ENCODE measurements around the gene NTNG1. TPM values are rescaled to one million over a fixed set of nuclear protein-coding genes. Genes with fewer than 3 reads are reported as not detected.

Gene NTNG1
- polyA plus RNA-seq, 4 donors, result 22.5 to 40.0 (median 29.9) TPM

GRCh38 chr1:107318932-107319331 is 178.1 kb downstream of the NTNG1 start:
- DNase-seq (ENCODE audit: low read depth in 4 of 4, low spot score in 2 of 4), result no peak

- no peak for DNase-seq (ENCODE audit: low read depth in 4 of 4, low spot score in 2 of 4)
These were observed 182.9 kb downstream of the NTNG1 start for GRCh38 chr1:107323784-107324183.

GRCh38 chr1:107326824-107327445 is 186.1 kb downstream of the NTNG1 start:
- DNase-seq (ENCODE audit: low read depth in 4 of 4, low spot score in 2 of 4), result no peak

- no peak for DNase-seq (ENCODE audit: low read depth in 4 of 4, low spot score in 2 of 4)
These were observed 186.6 kb downstream of the NTNG1 start for GRCh38 chr1:107327446-107327845.

GRCh38 chr1:107328087-107328486 is 187.2 kb downstream of the NTNG1 start:
- no peak for DNase-seq (ENCODE audit: low read depth in 4 of 4, low spot score in 2 of 4)

GRCh38 chr1:107339775-107340174 is 198.9 kb downstream of the NTNG1 start:
- DNase-seq (ENCODE audit: low read depth in 4 of 4, low spot score in 2 of 4), result no peak

GRCh38 chr1:107342316-107342715 is 201.5 kb downstream of the NTNG1 start:
- no peak for DNase-seq (ENCODE audit: low read depth in 4 of 4, low spot score in 2 of 4)

- no peak for DNase-seq (ENCODE audit: low read depth in 4 of 4, low spot score in 2 of 4)
These were observed 201.9 kb downstream of the NTNG1 start for GRCh38 chr1:107342768-107343167.

- no peak for DNase-seq (ENCODE audit: low read depth in 4 of 4, low spot score in 2 of 4)
These were observed 202.8 kb downstream of the NTNG1 start for GRCh38 chr1:107343601-107344000.

GRCh38 chr1:107344268-107344760 is 203.5 kb downstream of the NTNG1 start:
- no peak for DNase-seq (ENCODE audit: low read depth in 4 of 4, low spot score in 2 of 4)

- DNase-seq (ENCODE audit: low read depth in 4 of 4, low spot score in 2 of 4), result no peak
These were observed 204.0 kb downstream of the NTNG1 start for GRCh38 chr1:107344836-107345235.

- no peak for DNase-seq (ENCODE audit: low read depth in 4 of 4, low spot score in 2 of 4)
These were observed 212.0 kb downstream of the NTNG1 start for GRCh38 chr1:107352850-107353249.

GRCh38 chr1:107357376-107357775 is 216.5 kb downstream of the NTNG1 start:
- no peak for DNase-seq (ENCODE audit: low read depth in 4 of 4, low spot score in 2 of 4)

- no peak for DNase-seq (ENCODE audit: low read depth in 4 of 4, low spot score in 2 of 4)
These were observed 217.9 kb downstream of the NTNG1 start for GRCh38 chr1:107358619-107359327.

GRCh38 chr1:107359472-107360241 is 218.8 kb downstream of the NTNG1 start:
- no peak for DNase-seq (ENCODE audit: low read depth in 4 of 4, low spot score in 2 of 4)

GRCh38 chr1:107362468-107363140 is 221.8 kb downstream of the NTNG1 start:
- DNase-seq (ENCODE audit: low read depth in 4 of 4, low spot score in 2 of 4), result no peak

GRCh38 chr1:107363154-107363553 is 222.3 kb downstream of the NTNG1 start:
- no peak for DNase-seq (ENCODE audit: low read depth in 4 of 4, low spot score in 2 of 4)

- DNase-seq (ENCODE audit: low read depth in 4 of 4, low spot score in 2 of 4), result no peak
These were observed 224.8 kb downstream of the NTNG1 start for GRCh38 chr1:107365527-107366240.

- no peak for DNase-seq (ENCODE audit: low read depth in 4 of 4, low spot score in 2 of 4)
These were observed 237.6 kb downstream of the NTNG1 start for GRCh38 chr1:107378426-107378825.

- DNase-seq (ENCODE audit: low read depth in 4 of 4, low spot score in 2 of 4), result no peak
These were observed 238.0 kb downstream of the NTNG1 start for GRCh38 chr1:107378866-107379265.
